Endothelial cell (in vitro differentiated cells): ENCODE data around the gene PDE6B. TPM values are rescaled to one million over a fixed set of nuclear protein-coding genes. Genes with fewer than 3 reads are reported as not detected.

Experiments
- DNase-seq: peaks from one replicate; pipeline ENCODE4 v3.0.0; 2021; ENCODE audit warnings: low spot score
- H3K27ac Mint-ChIP-seq: one replicate; pipeline ENCODE4 v1.8.0; 2021; ENCODE audit warnings: mixed read lengths, inconsistent platforms; ENCODE audit not compliant: unreplicated experiment
- H3K27me3 Mint-ChIP-seq: one replicate; pipeline ENCODE4 v1.8.0; 2021; ENCODE audit warnings: mild to moderate bottlenecking, moderate library complexity, mixed read lengths, inconsistent platforms; ENCODE audit not compliant: unreplicated experiment
- H3K36me3 Mint-ChIP-seq: one replicate; pipeline ENCODE4 v1.8.0; 2021; ENCODE audit warnings: mild to moderate bottlenecking, low read depth, mixed read lengths, inconsistent platforms; ENCODE audit not compliant: unreplicated experiment
- H3K4me1 Mint-ChIP-seq: one replicate; pipeline ENCODE4 v1.8.0; 2021; ENCODE audit warnings: mild to moderate bottlenecking, mixed read lengths, inconsistent platforms; ENCODE audit not compliant: unreplicated experiment
- H3K4me3 Mint-ChIP-seq: one replicate; pipeline ENCODE4 v1.8.0; 2021; ENCODE audit warnings: mild to moderate bottlenecking, mixed read lengths, inconsistent platforms; ENCODE audit not compliant: unreplicated experiment
- H3K9me3 Mint-ChIP-seq: one replicate; pipeline ENCODE4 v1.8.0; 2021; ENCODE audit warnings: mixed read lengths, inconsistent platforms; ENCODE audit not compliant: unreplicated experiment
- CTCF ChIP-seq: fragments of 200-600 bp; sonication (generic); IDR thresholded peaks from one replicate; pipeline ENCODE4 v1.5.0; 2021; ENCODE audit warnings: antibody characterized with exemption; ENCODE audit not compliant: unreplicated experiment
- total RNA-seq: library from RNA; stranded (reverse); fragmentation: NEBNext Ultra II Directional; extraction: Animal tissue kit (Norgen Biotek cat#: 25700); gene quantifications from one replicate; pipeline ENCODE4 v1.2.1, GENCODE V29; 2021; ENCODE audit not compliant: unreplicated experiment

PDE6B gene
- total RNA-seq, 1 donor from 2014 or later = 5.1 TPM

- no peak overlapping the region for H3K4me3 Mint-ChIP-seq
- H3K36me3 Mint-ChIP-seq = no peaks in the 10 kb centered on the region
- no peaks in the 10 kb centered on the region for H3K9me3 Mint-ChIP-seq
- no peaks in the 10 kb centered on the region for H3K27me3 Mint-ChIP-seq
- TF ChIP-seq CTCF = no peak
- no peak overlapping the region for H3K27ac Mint-ChIP-seq
- no peaks in the 10 kb centered on the region for H3K4me1 Mint-ChIP-seq
- DNase-seq = no peak
Measured at GRCh38 chr4:601612-602558, 23.5 kb upstream of the PDE6B start.

GRCh38 chr4:602559-602942 is 22.8 kb upstream of the PDE6B start:
- peak; percentile 93 for DNase-seq
- Mint-ChIP-seq H3K4me3 (no peak overlapping the region), H3K27me3 (no peaks in the 10 kb centered on the region), H3K36me3 (no peaks in the 10 kb centered on the region), H3K27ac (no peak overlapping the region), H3K9me3 (no peaks in the 10 kb centered on the region), H3K4me1 (no peaks in the 10 kb centered on the region)
- TF ChIP-seq CTCF = peak; percentile 88

GRCh38 chr4:604131-604530 is 21.2 kb upstream of the PDE6B start:
- no peak for TF ChIP-seq CTCF
- Mint-ChIP-seq H3K4me1 (no peaks in the 10 kb centered on the region), H3K27me3 (no peaks in the 10 kb centered on the region), H3K4me3 (no peak overlapping the region), H3K36me3 (no peaks in the 10 kb centered on the region), H3K27ac (no peak overlapping the region), H3K9me3 (no peaks in the 10 kb centered on the region)
- no peak for DNase-seq

GRCh38 chr4:605702-606425 is 19.5 kb upstream of the PDE6B start:
- no peak overlapping the region for H3K4me3 Mint-ChIP-seq
- H3K27me3 Mint-ChIP-seq = peaks cover 2% of the 10 kb centered on the region
- no peak for DNase-seq
- peaks cover 3% of the 10 kb centered on the region for H3K9me3 Mint-ChIP-seq
- peaks cover 5% of the 10 kb centered on the region for H3K36me3 Mint-ChIP-seq
- H3K4me1 Mint-ChIP-seq = no peaks in the 10 kb centered on the region
- no peak for TF ChIP-seq CTCF
- no peak overlapping the region for H3K27ac Mint-ChIP-seq

GRCh38 chr4:608236-608635 is 17.1 kb upstream of the PDE6B start:
- Mint-ChIP-seq H3K36me3 (peaks cover 5% of the 10 kb centered on the region), H3K9me3 (peaks cover 3% of the 10 kb centered on the region), H3K4me3 (no peak overlapping the region), H3K27ac (no peak overlapping the region), H3K27me3 (peaks cover 2% of the 10 kb centered on the region), H3K4me1 (no peaks in the 10 kb centered on the region)
- no peak for TF ChIP-seq CTCF
- no peak for DNase-seq
